Left ventricle myocardium inferior (tissue), 1 donor: Measurements from ENCODE around the gene CPSF3. TPM values are rescaled to one million over a fixed set of nuclear protein-coding genes. Genes with fewer than 3 reads are reported as not detected.

Experiments used
- DNase-seq: peaks from one replicate; pipeline ENCODE4 v3.0.0-alpha.2; 2020
- H3K27ac ChIP-seq: fragments of 200-600 bp; replicated peaks from 2 replicates; pipeline ENCODE4 v1.8.0; 2021
- H3K27me3 ChIP-seq: fragments of 200-600 bp; 2 replicates; pipeline ENCODE4 v1.8.0; 2021; ENCODE audit warnings: low read depth
- H3K36me3 ChIP-seq: fragments of 200-600 bp; 2 replicates; pipeline ENCODE4 v1.8.0; 2021
- H3K4me1 ChIP-seq: fragments of 200-600 bp; 2 replicates; pipeline ENCODE4 v1.8.0; 2021
- H3K4me3 ChIP-seq: fragments of 200-600 bp; 2 replicates; pipeline ENCODE4 v1.8.0; 2021; ENCODE audit warnings: mild to moderate bottlenecking, moderate library complexity
- H3K9me3 ChIP-seq: fragments of 200-600 bp; replicated peaks from 2 replicates; pipeline ENCODE4 v1.8.0; 2021
- intact Hi-C: fragments of 100-400 bp; cut with micrococcal nuclease; formaldehyde crosslinking; loops from one replicate; pipeline ENCODE4 v1.11.0; 2022
- total RNA-seq: library from RNA; stranded (reverse); fragmentation: NEBNext Ultra II Directional; extraction: Animal tissue kit (Norgen Biotek cat#: 25700); gene quantifications from one replicate; pipeline ENCODE4 v1.2.1, GENCODE V29; 2021
- TF ChIP-seq, protein P1 (sequence below): fragments of 200-600 bp; IDR thresholded peaks from 2 replicates; pipeline ENCODE4 v1.8.0; 2021; ENCODE audit warnings: antibody characterized with exemption, mild to moderate bottlenecking, borderline replicate concordance
- donor health status: DM: no; HTN: yes; CAD: no; lungs with severe emphysema.

The CPSF3 gene
- total RNA-seq, 1 donor from 2014 or later = 15.6 TPM

DNA sequence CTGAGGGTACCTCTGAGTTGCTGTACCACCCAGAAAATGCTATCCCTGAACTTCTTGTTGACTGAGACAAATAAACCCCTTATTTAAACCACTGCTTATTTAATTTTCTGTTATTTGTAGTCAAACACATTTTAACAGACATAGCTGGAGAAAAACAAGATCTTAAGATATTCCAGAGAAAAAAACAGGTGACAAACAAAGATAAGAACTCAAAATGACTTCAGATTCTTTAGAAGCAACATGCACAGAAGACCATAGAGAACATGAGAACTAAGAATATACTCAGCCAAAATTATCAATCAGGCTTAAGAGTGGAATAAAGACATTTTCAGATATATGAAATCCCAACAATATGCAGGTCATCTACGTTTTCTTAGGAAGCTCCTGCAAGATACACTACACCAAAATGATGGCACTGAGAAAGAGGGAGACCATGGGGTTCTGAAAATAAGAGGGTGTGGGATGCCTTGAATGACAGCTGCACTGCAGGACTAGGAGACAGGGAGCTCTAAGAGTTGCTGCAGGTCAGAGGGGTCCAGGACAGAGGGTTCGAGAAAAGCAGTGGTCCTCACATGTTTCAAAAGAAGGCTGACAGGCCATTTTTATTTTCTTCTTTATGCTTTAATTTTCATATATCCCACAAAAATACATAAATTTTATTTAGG lies 93.8 kb downstream of the CPSF3 start:
- no peaks in the 10 kb centered on the region for H3K4me1 ChIP-seq
- peaks cover 78% of the 10 kb centered on the region for H3K36me3 ChIP-seq
- intact Hi-C loops = no loop called here
- no peaks in the 10 kb centered on the region for H3K9me3 ChIP-seq
- H3K27me3 ChIP-seq = no peaks in the 10 kb centered on the region
- TF ChIP-seq, protein P1, sequence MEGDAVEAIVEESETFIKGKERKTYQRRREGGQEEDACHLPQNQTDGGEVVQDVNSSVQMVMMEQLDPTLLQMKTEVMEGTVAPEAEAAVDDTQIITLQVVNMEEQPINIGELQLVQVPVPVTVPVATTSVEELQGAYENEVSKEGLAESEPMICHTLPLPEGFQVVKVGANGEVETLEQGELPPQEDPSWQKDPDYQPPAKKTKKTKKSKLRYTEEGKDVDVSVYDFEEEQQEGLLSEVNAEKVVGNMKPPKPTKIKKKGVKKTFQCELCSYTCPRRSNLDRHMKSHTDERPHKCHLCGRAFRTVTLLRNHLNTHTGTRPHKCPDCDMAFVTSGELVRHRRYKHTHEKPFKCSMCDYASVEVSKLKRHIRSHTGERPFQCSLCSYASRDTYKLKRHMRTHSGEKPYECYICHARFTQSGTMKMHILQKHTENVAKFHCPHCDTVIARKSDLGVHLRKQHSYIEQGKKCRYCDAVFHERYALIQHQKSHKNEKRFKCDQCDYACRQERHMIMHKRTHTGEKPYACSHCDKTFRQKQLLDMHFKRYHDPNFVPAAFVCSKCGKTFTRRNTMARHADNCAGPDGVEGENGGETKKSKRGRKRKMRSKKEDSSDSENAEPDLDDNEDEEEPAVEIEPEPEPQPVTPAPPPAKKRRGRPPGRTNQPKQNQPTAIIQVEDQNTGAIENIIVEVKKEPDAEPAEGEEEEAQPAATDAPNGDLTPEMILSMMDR = no peak
- H3K27ac ChIP-seq = no peak overlapping the region
- DNase-seq = no peak
- no peak overlapping the region for H3K4me3 ChIP-seq

GRCh38 chr2:9518163-9518562 lies 94.7 kb downstream of the CPSF3 start:
- Histone ChIP-seq H3K4me1 (no peaks in the 10 kb centered on the region), H3K27ac (no peak overlapping the region), H3K36me3 (peaks cover 76% of the 10 kb centered on the region), H3K9me3 (no peaks in the 10 kb centered on the region), H3K4me3 (no peak overlapping the region), H3K27me3 (no peaks in the 10 kb centered on the region)
- intact Hi-C loops = no loop called here
- no peak for DNase-seq
- TF ChIP-seq, protein P1 = no peak

DNA sequence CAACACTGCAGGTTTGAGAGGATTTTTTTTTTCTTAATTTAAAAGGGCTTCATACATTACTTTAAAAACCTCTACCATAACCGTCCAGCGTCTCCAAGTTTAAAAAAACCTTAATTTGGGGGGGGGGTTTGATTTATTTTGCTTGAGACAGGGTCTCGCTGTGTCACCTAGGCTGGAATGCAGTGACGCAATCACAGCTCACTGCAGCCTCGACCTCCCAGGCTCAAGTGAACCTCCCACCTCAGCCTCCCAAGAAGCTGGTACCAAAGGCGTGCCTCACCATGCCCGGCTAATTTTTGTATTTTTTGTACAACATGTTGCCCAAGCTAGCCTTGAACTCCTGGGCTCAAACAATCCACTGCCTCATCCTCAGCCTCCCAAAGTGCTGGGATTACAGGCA lies 95.3 kb downstream of the CPSF3 start:
- intact Hi-C loops = no loop called here
- DNase-seq = no peak
- no peak overlapping the region for H3K4me3 ChIP-seq
- no peak overlapping the region for H3K27ac ChIP-seq
- TF ChIP-seq, protein P1 = no peak
- no peaks in the 10 kb centered on the region for H3K27me3 ChIP-seq
- H3K4me1 ChIP-seq = no peaks in the 10 kb centered on the region
- H3K36me3 ChIP-seq = peaks cover 72% of the 10 kb centered on the region
- H3K9me3 ChIP-seq = no peaks in the 10 kb centered on the region

GRCh38 chr2:9519250-9519649 lies 95.8 kb downstream of the CPSF3 start:
- no peak for DNase-seq
- Histone ChIP-seq H3K4me3 (no peak overlapping the region), H3K4me1 (no peaks in the 10 kb centered on the region), H3K27me3 (no peaks in the 10 kb centered on the region), H3K36me3 (peaks cover 74% of the 10 kb centered on the region), H3K9me3 (no peaks in the 10 kb centered on the region), H3K27ac (no peak overlapping the region)
- intact Hi-C loops = no loop called here
- TF ChIP-seq, protein P1 = no peak

Other genes with a start within 250 kb of the CPSF3 start
- 10.0 TPM for gene ASAP2, start 216.8 kb upstream of the CPSF3 start, total RNA-seq
- gene ITGB1BP1, start 126 bp upstream of the CPSF3 start, total RNA-seq = 75.6 TPM
- gene IAH1, start 50.9 kb downstream of the CPSF3 start, total RNA-seq = 82.9 TPM
- 13.1 TPM for gene ADAM17, start 132.2 kb downstream of the CPSF3 start, total RNA-seq
- 178 TPM for gene YWHAQ, start 207.3 kb downstream of the CPSF3 start, total RNA-seq